ENCODE measurements around the gene CADM4.

GRCh38 chr19:43589277-43589676, 50.4 kb downstream of the CADM4 start:
- no peak for TF ChIP-seq POLR2A (IDR thresholded peaks at IDR 0.05)
- TF ChIP-seq CTCF (IDR thresholded peaks at IDR 0.05), result no peak

Measured in tibial nerve (tissue), 3 donors.